HepG2 (cell line): ENCODE data around the gene CD7. TPM values are rescaled to one million over a fixed set of nuclear protein-coding genes. Genes with fewer than 3 reads are reported as not detected.

ENCODE experiments used
- ASH2L ChIP-seq: fragments of 300-600, 200-600 bp; sonication (generic); IDR thresholded peaks from 2 replicates; pipeline ENCODE4 v1.7.0; 2017; ENCODE audit warnings: low read depth, mild to moderate bottlenecking, moderate library complexity, mixed read lengths, low read length; ENCODE audit not compliant: insufficient read length
- FOXJ3 ChIP-seq: sonication (generic); formaldehyde crosslinking; IDR thresholded peaks from 2 replicates; pipeline ENCODE4 v1.4.0; 2020; ENCODE audit warnings: missing genetic modification reagents, mild to moderate bottlenecking, borderline replicate concordance
- FOXK1 ChIP-seq: sonication (generic); formaldehyde crosslinking; IDR thresholded peaks from 2 replicates; pipeline ENCODE4 v1.4.0; 2020; ENCODE audit warnings: low read depth, missing genetic modification reagents, borderline replicate concordance
- ISX ChIP-seq: sonication (generic); formaldehyde crosslinking; conservative IDR thresholded peaks from 2 replicates; pipeline ENCODE4 v1.5.0; 2020; ENCODE audit warnings: missing genetic modification reagents
- KDM3A ChIP-seq: IDR thresholded peaks from 2 replicates; pipeline ENCODE4 v1.6.1; 2018; ENCODE audit warnings: low read depth, missing compliant biosample characterization
- KLF12 ChIP-seq: sonication (generic); formaldehyde crosslinking; IDR thresholded peaks from 2 replicates; pipeline ENCODE4 v1.4.0; 2020; ENCODE audit warnings: missing genetic modification reagents, borderline replicate concordance
- MEIS2 ChIP-seq: sonication (generic); formaldehyde crosslinking; IDR thresholded peaks from 2 replicates; pipeline ENCODE4 v1.9.0; 2021; ENCODE audit warnings: mild to moderate bottlenecking, missing genetic modification reagents
- NCOA5 ChIP-seq: sonication (generic); formaldehyde crosslinking; IDR thresholded peaks from 2 replicates; pipeline ENCODE4 v1.4.0; 2020; ENCODE audit warnings: missing genetic modification reagents
- NR3C1 ChIP-seq: sonication (generic); formaldehyde crosslinking; IDR thresholded peaks from 2 replicates; pipeline ENCODE4 v1.4.0; 2020; ENCODE audit warnings: missing genetic modification reagents
- RBFOX2 ChIP-seq: fragments of 200-400 bp; formaldehyde crosslinking; IDR thresholded peaks from 2 replicates; pipeline ENCODE4 v1.6.1; 2017; ENCODE audit warnings: low read depth, mild to moderate bottlenecking, low read length
- RFX5 ChIP-seq: IDR thresholded peaks from 2 replicates; pipeline ENCODE4 v1.6.1; 2011; ENCODE audit warnings: low read depth, low read length, improper control_type of control experiment
- RXRB ChIP-seq: IDR thresholded peaks from 2 replicates; pipeline ENCODE4 v1.6.1; 2016; ENCODE audit warnings: borderline replicate concordance, missing genetic modification reagents, missing compliant biosample characterization
- SP4 ChIP-seq: sonication (generic); formaldehyde crosslinking; IDR thresholded peaks from 2 replicates; pipeline ENCODE4 v1.8.1; 2023; ENCODE audit warnings: mild to moderate bottlenecking, missing genetic modification reagents
- TCF7L2 ChIP-seq: IDR thresholded peaks from 2 replicates; pipeline ENCODE4 v1.6.1; 2011; ENCODE audit warnings: mild to moderate bottlenecking, low read depth, low read length, moderate library complexity
- ZBTB21 ChIP-seq: sonication (generic); formaldehyde crosslinking; IDR thresholded peaks from 2 replicates; pipeline ENCODE4 v1.4.0; 2020; ENCODE audit warnings: missing genetic modification reagents
- ZNF441 ChIP-seq: sonication (generic); formaldehyde crosslinking; IDR thresholded peaks from 2 replicates; pipeline ENCODE4 v1.7.0; 2021; ENCODE audit warnings: missing genetic modification reagents, borderline replicate concordance
- ZNF501 ChIP-seq: sonication (generic); formaldehyde crosslinking; IDR thresholded peaks from 2 replicates; pipeline ENCODE4 v1.5.1; 2020; ENCODE audit warnings: mild to moderate bottlenecking, moderate library complexity, missing genetic modification reagents
- ZNF547 ChIP-seq: sonication (generic); formaldehyde crosslinking; IDR thresholded peaks from 2 replicates; pipeline ENCODE4 v1.5.1; 2020; ENCODE audit warnings: mild to moderate bottlenecking, missing genetic modification reagents
- ZNF570 ChIP-seq: sonication (generic); formaldehyde crosslinking; IDR thresholded peaks from 2 replicates; pipeline ENCODE4 v1.4.0; 2020; ENCODE audit warnings: mild to moderate bottlenecking, missing genetic modification reagents, borderline replicate concordance
- ZSCAN25 ChIP-seq: sonication (generic); formaldehyde crosslinking; IDR thresholded peaks from 2 replicates; pipeline ENCODE4 v1.8.0; 2022; ENCODE audit warnings: mild to moderate bottlenecking, missing genetic modification reagents
- polyA plus RNA-seq, 8 experiments: library from polyadenylated mRNA; depleted of rRNA in 3 of 8; stranded (reverse) in 7 of 8; unstranded in 1 of 8; fragments of >200 nt; fragmentation: Illumina TruSeq in 4 of 8; extraction: Trizol in 4 of 8; gene quantifications; 2 replicates each; pipeline versions ENCODE4 v1.2.1 to v1.2.3, GENCODE V29; 2011 to 2016; ENCODE audit warnings: low read depth in 4 of 8, missing spikeins in 1 of 8, mixed read lengths in 1 of 8; ENCODE audit not compliant: insufficient read depth in 1 of 8
- total RNA-seq, 5 experiments: library from RNA; depleted of rRNA; stranded (reverse); fragments of >200 nt; fragmentation: Illumina TruSeq; extraction: Trizol; gene quantifications; 2 replicates each; pipeline ENCODE4 v1.2.3, GENCODE V29; 2016; ENCODE audit warnings: low read depth in 1 of 5
- TF ChIP-seq, protein P1 (sequence below): sonication (generic); formaldehyde crosslinking; IDR thresholded peaks from 2 replicates; pipeline ENCODE4 v1.4.0; 2020; ENCODE audit warnings: missing genetic modification reagents, low read depth, mild to moderate bottlenecking, borderline replicate concordance
- TF ChIP-seq, protein P2 (sequence below): IDR thresholded peaks from 2 replicates; pipeline ENCODE4 v1.6.1; 2016; ENCODE audit warnings: low read depth, control low read depth
- TF ChIP-seq, protein P3 (sequence below): sonication (generic); formaldehyde crosslinking; IDR thresholded peaks from 2 replicates; pipeline ENCODE4 v1.8.0; 2023; ENCODE audit warnings: mild to moderate bottlenecking, missing genetic modification reagents
- TF ChIP-seq, protein P4 (sequence below): sonication (generic); formaldehyde crosslinking; IDR thresholded peaks from 2 replicates; pipeline ENCODE4; 2020; ENCODE audit warnings: missing genetic modification reagents, mild to moderate bottlenecking, borderline replicate concordance

Gene CD7
- total and polyA plus RNA-seq, 2 of the 13 experiments (the other 11 are each of a cell fraction or from before 2014, with no cell fraction given) = 67.6 to 76.4 TPM

DNA sequence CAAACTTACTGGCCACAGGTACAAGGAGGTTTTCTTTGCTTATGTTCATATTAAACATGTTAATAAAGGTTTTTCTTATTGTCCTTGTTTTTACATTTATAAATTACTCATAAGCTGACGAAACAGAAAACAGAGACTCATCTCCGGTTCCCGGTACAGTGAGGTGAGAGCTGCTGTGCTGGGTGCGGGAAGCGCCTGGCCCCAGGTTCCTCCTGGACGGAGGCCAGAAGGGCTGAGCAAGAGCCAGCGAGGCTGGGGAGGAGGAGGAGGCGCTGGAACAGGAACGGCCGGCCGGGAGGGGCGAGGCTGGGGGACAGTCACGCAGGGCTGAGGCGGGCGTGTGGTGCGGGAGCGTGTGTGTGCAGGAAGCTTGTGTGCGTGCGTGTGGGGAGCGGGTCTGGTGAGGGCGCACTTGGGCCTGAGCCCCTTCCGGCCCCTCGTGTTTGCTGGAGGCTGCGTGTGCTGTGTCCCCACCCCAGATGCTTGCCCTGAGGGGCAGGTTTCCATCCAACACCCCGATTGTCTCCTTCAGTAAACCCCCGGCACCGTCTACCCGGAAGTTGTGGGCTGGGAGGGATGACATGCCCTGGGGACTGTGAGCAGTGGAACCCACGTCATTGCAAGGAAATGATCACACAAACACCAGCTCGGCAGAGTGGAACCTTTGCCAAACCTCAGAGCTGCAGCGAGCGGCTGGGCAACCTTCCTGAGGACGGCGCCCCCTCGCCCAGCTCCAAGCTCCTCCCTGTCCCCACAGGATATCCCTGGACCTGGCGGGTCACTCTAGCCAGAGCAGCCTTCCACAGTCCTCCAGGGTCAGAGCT lies 19.5 kb downstream of the CD7 start (continued):
- TF ChIP-seq, protein P1, sequence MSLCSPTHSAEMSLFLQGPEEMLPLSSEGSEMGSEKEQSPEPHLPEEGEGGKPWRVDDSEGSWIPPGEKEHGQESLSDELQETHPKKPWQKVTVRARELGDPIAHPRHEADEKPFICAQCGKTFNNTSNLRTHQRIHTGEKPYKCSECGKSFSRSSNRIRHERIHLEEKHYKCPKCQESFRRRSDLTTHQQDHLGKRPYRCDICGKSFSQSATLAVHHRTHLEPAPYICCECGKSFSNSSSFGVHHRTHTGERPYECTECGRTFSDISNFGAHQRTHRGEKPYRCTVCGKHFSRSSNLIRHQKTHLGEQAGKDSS = 0 out of 2 replicates have a peak, but pooled peaks have one; percentile 68
- TF ChIP-seq MEIS2 (peak; percentile 35), ZNF570 (CRISPR knock-in tag) (no peak), ZSCAN25 (CRISPR knock-in tag) (peak; percentile 99), ZNF547 (peak; percentile 74; the same call in 1 of the 2 replicates), NCOA5 (CRISPR knock-in tag) (no peak), KDM3A (CRISPR knock-in tag) (peak; percentile 37), RFX5 (no peak), KLF12 (CRISPR knock-in tag) (no peak), ZNF441 (CRISPR knock-in tag) (peak; percentile 41; the same call in 1 of the 2 replicates), NR3C1 (CRISPR knock-in tag) (no peak), SP4 (peak; percentile 78; the same call in 1 of the 2 replicates), ZBTB21 (CRISPR knock-in tag) (peak; percentile 93), ZNF501 (CRISPR knock-in tag) (no peak), FOXJ3 (CRISPR knock-in tag) (no peak), FOXK1 (CRISPR knock-in tag) (0 out of 2 replicates have a peak, but pooled peaks have one; percentile 16), RXRB (CRISPR knock-in tag) (0 out of 2 replicates have a peak, but pooled peaks have one; percentile 12), ASH2L (peak; percentile 11), RBFOX2 (peak; percentile 74), TCF7L2 (no peak), ISX (CRISPR knock-in tag) (no peak)
- TF ChIP-seq, protein P2, sequence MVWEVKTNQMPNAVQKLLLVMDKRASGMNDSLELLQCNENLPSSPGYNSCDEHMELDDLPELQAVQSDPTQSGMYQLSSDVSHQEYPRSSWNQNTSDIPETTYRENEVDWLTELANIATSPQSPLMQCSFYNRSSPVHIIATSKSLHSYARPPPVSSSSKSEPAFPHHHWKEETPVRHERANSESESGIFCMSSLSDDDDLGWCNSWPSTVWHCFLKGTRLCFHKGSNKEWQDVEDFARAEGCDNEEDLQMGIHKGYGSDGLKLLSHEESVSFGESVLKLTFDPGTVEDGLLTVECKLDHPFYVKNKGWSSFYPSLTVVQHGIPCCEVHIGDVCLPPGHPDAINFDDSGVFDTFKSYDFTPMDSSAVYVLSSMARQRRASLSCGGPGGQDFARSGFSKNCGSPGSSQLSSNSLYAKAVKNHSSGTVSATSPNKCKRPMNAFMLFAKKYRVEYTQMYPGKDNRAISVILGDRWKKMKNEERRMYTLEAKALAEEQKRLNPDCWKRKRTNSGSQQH = peak; percentile 14; the same call in 1 of the 2 replicates
- TF ChIP-seq, protein P3, sequence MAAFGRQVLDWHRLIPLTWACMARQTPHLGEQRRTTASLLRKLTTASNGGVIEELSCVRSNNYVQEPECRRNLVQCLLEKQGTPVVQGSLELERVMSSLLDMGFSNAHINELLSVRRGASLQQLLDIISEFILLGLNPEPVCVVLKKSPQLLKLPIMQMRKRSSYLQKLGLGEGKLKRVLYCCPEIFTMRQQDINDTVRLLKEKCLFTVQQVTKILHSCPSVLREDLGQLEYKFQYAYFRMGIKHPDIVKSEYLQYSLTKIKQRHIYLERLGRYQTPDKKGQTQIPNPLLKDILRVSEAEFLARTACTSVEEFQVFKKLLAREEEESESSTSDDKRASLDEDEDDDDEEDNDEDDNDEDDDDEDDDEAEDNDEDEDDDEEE = peak; percentile 96
- TF ChIP-seq, protein P4, sequence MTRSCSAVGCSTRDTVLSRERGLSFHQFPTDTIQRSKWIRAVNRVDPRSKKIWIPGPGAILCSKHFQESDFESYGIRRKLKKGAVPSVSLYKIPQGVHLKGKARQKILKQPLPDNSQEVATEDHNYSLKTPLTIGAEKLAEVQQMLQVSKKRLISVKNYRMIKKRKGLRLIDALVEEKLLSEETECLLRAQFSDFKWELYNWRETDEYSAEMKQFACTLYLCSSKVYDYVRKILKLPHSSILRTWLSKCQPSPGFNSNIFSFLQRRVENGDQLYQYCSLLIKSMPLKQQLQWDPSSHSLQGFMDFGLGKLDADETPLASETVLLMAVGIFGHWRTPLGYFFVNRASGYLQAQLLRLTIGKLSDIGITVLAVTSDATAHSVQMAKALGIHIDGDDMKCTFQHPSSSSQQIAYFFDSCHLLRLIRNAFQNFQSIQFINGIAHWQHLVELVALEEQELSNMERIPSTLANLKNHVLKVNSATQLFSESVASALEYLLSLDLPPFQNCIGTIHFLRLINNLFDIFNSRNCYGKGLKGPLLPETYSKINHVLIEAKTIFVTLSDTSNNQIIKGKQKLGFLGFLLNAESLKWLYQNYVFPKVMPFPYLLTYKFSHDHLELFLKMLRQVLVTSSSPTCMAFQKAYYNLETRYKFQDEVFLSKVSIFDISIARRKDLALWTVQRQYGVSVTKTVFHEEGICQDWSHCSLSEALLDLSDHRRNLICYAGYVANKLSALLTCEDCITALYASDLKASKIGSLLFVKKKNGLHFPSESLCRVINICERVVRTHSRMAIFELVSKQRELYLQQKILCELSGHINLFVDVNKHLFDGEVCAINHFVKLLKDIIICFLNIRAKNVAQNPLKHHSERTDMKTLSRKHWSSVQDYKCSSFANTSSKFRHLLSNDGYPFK (CRISPR knock-in tag) = peak; percentile 78; the same call in 1 of the 2 replicates
